ENCODE measurements around the gene FBXW7.

DNA sequence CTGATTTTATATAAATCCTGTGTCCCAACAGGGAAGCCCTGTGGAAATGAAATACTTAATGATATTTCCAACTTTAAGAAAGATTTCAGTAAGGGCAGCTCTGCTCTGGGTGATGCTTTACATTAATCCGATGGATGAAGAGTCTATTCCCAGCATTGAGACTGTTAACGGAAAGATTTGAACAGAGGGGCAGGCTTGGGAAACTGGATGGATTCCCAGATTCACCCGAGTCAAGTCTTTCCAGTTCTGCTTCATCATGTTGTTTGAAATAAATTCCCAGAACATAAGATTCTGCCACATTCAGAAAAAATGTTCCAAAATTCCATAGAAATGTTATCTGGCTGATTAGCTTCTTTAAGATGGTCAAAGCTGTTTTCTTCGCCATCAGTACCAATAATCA, 246.0 kb downstream of the FBXW7 start:
- TF ChIP-seq, protein P1, sequence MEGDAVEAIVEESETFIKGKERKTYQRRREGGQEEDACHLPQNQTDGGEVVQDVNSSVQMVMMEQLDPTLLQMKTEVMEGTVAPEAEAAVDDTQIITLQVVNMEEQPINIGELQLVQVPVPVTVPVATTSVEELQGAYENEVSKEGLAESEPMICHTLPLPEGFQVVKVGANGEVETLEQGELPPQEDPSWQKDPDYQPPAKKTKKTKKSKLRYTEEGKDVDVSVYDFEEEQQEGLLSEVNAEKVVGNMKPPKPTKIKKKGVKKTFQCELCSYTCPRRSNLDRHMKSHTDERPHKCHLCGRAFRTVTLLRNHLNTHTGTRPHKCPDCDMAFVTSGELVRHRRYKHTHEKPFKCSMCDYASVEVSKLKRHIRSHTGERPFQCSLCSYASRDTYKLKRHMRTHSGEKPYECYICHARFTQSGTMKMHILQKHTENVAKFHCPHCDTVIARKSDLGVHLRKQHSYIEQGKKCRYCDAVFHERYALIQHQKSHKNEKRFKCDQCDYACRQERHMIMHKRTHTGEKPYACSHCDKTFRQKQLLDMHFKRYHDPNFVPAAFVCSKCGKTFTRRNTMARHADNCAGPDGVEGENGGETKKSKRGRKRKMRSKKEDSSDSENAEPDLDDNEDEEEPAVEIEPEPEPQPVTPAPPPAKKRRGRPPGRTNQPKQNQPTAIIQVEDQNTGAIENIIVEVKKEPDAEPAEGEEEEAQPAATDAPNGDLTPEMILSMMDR (conservative IDR thresholded peaks at IDR 0.05), result no peak
- no peak for TF ChIP-seq ZFX (IDR thresholded peaks at IDR 0.05)

Data from C4-2B (cell line).